ENCODE measurements around the gene GNL1. TPM values are rescaled to one million over a fixed set of nuclear protein-coding genes. Genes with fewer than 3 reads are reported as not detected.
A peak's percentile ranks its signal among the peaks of the same experiment; 100 is the strongest.

The GNL1 gene
- total and polyA plus RNA-seq, 4 donors, result 52.6 to 116 (median 75.3) TPM

- WGBS, 2 donors, result 0% methylated on average over 8 of the region's 8 CpGs
- DNase-seq (no peak), ATAC-seq (ENCODE audit: low FRiP score) (no peak)
- no peaks in the 10 kb centered on the region for H3K9me3 ChIP-seq (ENCODE audit: control insufficient read depth, low read length)
- no peaks in the 10 kb centered on the region for H3K36me3 ChIP-seq (ENCODE audit: control insufficient read depth in 1 of 2, insufficient read depth in 2 of 2, low read length in 1 of 2)
- H3K27ac ChIP-seq (ENCODE audit: low read depth in 1 of 2, low read length in 2 of 2), result peak overlapping the region in 1 of 2 donors; percentile 25
- intact Hi-C loops (cut with DNase I), result loop anchor here (5.0 kb wide), 1 partner anchor 41 kb away; no protein-coding TSS in a partner anchor
- no peaks in the 10 kb centered on the region for H3K27me3 ChIP-seq (ENCODE audit: control insufficient read depth in 1 of 2, insufficient read depth in 2 of 2, low read length in 1 of 2)
- peak overlapping the region; percentile 46 to 82 for H3K4me3 ChIP-seq (ENCODE audit: low read length in 2 of 2)
- H3K4me1 ChIP-seq (ENCODE audit: control insufficient read depth in 1 of 2, insufficient read depth in 2 of 2, low read length in 2 of 2), result no peaks in the 10 kb centered on the region
These were observed 15.4 kb upstream of the GNL1 start for GRCh38 chr6:30571762-30572082.

- peak within 1 kb of the TSS; percentile 82 to 93 for H3K4me3 ChIP-seq (ENCODE audit: low read length in 2 of 2)
- H3K4me1 ChIP-seq (ENCODE audit: control insufficient read depth in 1 of 2, insufficient read depth in 2 of 2, low read length in 2 of 2), result no peaks in the 10 kb centered on the region
- peak; percentile 100 for ATAC-seq (ENCODE audit: low FRiP score)
- peak; percentile 99 to 100 for DNase-seq
- no peaks in the 10 kb centered on the region for H3K9me3 ChIP-seq (ENCODE audit: control insufficient read depth, low read length)
- 0% methylated on average over 59 of the region's 59 CpGs for WGBS, 2 donors
- no peaks in the 10 kb centered on the region for H3K27me3 ChIP-seq (ENCODE audit: control insufficient read depth in 1 of 2, insufficient read depth in 2 of 2, low read length in 1 of 2)
- H3K27ac ChIP-seq (ENCODE audit: low read depth in 1 of 2, low read length in 2 of 2), result peak within 1 kb of the TSS in 1 of 2 donors; percentile 97
- intact Hi-C loops (cut with DNase I), result loop anchor here (5.0 kb wide), 1 partner anchor 41 kb away; no protein-coding TSS in a partner anchor
- no peaks in the 10 kb centered on the region for H3K36me3 ChIP-seq (ENCODE audit: control insufficient read depth in 1 of 2, insufficient read depth in 2 of 2, low read length in 1 of 2)
These were observed 14.9 kb upstream of the GNL1 start, which contains the start of gene ABCF1 for GRCh38 chr6:30571075-30571761. TSS of gene ABCF1 (plus strand) at chr6:30571442. CDS start at chr6:30571488, 46 bp downstream.

DNA sequence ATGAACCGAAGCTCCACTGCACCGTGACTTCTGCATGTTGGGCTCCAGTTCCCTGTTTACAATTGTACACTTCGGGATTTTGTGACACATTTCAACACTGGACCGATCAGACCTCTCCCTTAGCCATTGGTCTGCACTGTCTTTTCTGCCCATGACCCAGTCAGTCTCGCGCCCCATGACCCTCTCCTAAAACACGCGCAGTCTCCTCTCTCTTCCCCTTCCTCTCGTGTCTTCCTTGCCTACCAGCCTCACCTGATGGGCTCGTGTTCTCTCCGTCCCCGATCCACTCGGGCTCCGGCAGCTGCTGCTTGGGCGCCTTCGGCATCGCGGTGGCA is 14.4 kb upstream of the GNL1 start:
- WGBS, 2 donors, result 0 to 1% methylated on average over 18 of the region's 18 CpGs
- intact Hi-C loops (cut with DNase I), result loop anchor here (5.0 kb wide), 1 partner anchor 42 kb away; no protein-coding TSS in a partner anchor
- no peaks in the 10 kb centered on the region for H3K4me1 ChIP-seq (ENCODE audit: control insufficient read depth in 1 of 2, insufficient read depth in 2 of 2, low read length in 2 of 2)

GRCh38 chr6:30570263-30570662 is 14.0 kb upstream of the GNL1 start:
- Histone ChIP-seq H3K36me3 (ENCODE audit: control insufficient read depth in 1 of 2, insufficient read depth in 2 of 2, low read length in 1 of 2) (no peaks in the 10 kb centered on the region), H3K4me1 (ENCODE audit: control insufficient read depth in 1 of 2, insufficient read depth in 2 of 2, low read length in 2 of 2) (no peaks in the 10 kb centered on the region), H3K4me3 (ENCODE audit: low read length in 2 of 2) (peak overlapping the region in 1 of 2 donors; percentile 93), H3K9me3 (ENCODE audit: control insufficient read depth, low read length) (no peaks in the 10 kb centered on the region), H3K27me3 (ENCODE audit: control insufficient read depth in 1 of 2, insufficient read depth in 2 of 2, low read length in 1 of 2) (no peaks in the 10 kb centered on the region), H3K27ac (ENCODE audit: low read depth in 1 of 2, low read length in 2 of 2) (no peak overlapping the region)
- 75 to 85% methylated on average over 1 of the region's 1 CpG for WGBS, 2 donors
- DNase-seq (no peak), ATAC-seq (ENCODE audit: low FRiP score) (no peak)
- intact Hi-C loops (cut with DNase I), result loop anchor here (5.0 kb wide), 1 partner anchor 42 kb away; no protein-coding TSS in a partner anchor

More for the DNA sequence above, 14.4 kb upstream of the GNL1 start:
- DNase-seq (no peak), ATAC-seq (ENCODE audit: low FRiP score) (peak; percentile 24)
- no peaks in the 10 kb centered on the region for H3K36me3 ChIP-seq (ENCODE audit: control insufficient read depth in 1 of 2, insufficient read depth in 2 of 2, low read length in 1 of 2)
- no peaks in the 10 kb centered on the region for H3K27me3 ChIP-seq (ENCODE audit: control insufficient read depth in 1 of 2, insufficient read depth in 2 of 2, low read length in 1 of 2)
- peak overlapping the region; percentile 41 to 93 for H3K4me3 ChIP-seq (ENCODE audit: low read length in 2 of 2)
- peak overlapping the region in 1 of 2 donors; percentile 97 for H3K27ac ChIP-seq (ENCODE audit: low read depth in 1 of 2, low read length in 2 of 2)
- H3K9me3 ChIP-seq (ENCODE audit: control insufficient read depth, low read length), result no peaks in the 10 kb centered on the region

DNA sequence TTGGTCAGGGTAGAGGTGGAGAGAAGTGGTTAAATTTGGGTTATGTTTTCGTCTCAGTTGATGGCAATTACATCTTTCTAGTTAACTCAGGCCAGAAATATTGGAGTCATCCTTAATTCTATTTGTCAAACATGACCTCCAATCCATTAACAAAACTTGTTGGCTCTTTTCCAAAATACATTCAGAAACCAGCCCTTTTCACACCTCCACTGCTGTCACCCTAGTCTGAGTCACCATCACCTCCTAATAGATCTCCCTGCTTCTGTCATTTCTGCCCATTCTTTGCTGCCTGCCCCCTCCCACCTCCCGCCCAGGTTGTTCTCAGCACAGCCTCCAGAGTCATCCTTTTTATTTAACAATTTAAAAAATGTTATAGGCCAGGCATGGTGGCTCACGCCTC is 12.0 kb upstream of the GNL1 start:
- no peak overlapping the region for H3K27ac ChIP-seq (ENCODE audit: low read depth in 1 of 2, low read length in 2 of 2)
- H3K4me3 ChIP-seq (ENCODE audit: low read length in 2 of 2), result no peak overlapping the region
- no peak for DNase-seq
- intact Hi-C loops (cut with DNase I), result no loop called here
- H3K36me3 ChIP-seq (ENCODE audit: control insufficient read depth in 1 of 2, insufficient read depth in 2 of 2, low read length in 1 of 2), result no peaks in the 10 kb centered on the region
- no peaks in the 10 kb centered on the region for H3K9me3 ChIP-seq (ENCODE audit: control insufficient read depth, low read length)
- WGBS, 2 donors, result 74 to 80% methylated on average over 3 of the region's 3 CpGs
- H3K4me1 ChIP-seq (ENCODE audit: control insufficient read depth in 1 of 2, insufficient read depth in 2 of 2, low read length in 2 of 2), result no peaks in the 10 kb centered on the region
- no peak for ATAC-seq (ENCODE audit: low FRiP score)
- no peaks in the 10 kb centered on the region for H3K27me3 ChIP-seq (ENCODE audit: control insufficient read depth in 1 of 2, insufficient read depth in 2 of 2, low read length in 1 of 2)

GRCh38 chr6:30565772-30566171 is 9.5 kb upstream of the GNL1 start:
- no peak for DNase-seq
- H3K9me3 ChIP-seq (ENCODE audit: control insufficient read depth, low read length), result no peaks in the 10 kb centered on the region
- H3K4me1 ChIP-seq (ENCODE audit: control insufficient read depth in 1 of 2, insufficient read depth in 2 of 2, low read length in 2 of 2), result no peaks in the 10 kb centered on the region
- H3K4me3 ChIP-seq (ENCODE audit: low read length in 2 of 2), result no peak overlapping the region
- no peaks in the 10 kb centered on the region for H3K27me3 ChIP-seq (ENCODE audit: control insufficient read depth in 1 of 2, insufficient read depth in 2 of 2, low read length in 1 of 2)
- intact Hi-C loops (cut with DNase I), result no loop called here
- no peaks in the 10 kb centered on the region for H3K36me3 ChIP-seq (ENCODE audit: control insufficient read depth in 1 of 2, insufficient read depth in 2 of 2, low read length in 1 of 2)
- no peak for ATAC-seq (ENCODE audit: low FRiP score)
- no peak overlapping the region for H3K27ac ChIP-seq (ENCODE audit: low read depth in 1 of 2, low read length in 2 of 2)

GRCh38 chr6:30564114-30564513 is 7.8 kb upstream of the GNL1 start:
- intact Hi-C loops (cut with DNase I), result no loop called here
- no peak overlapping the region for H3K27ac ChIP-seq (ENCODE audit: low read depth in 1 of 2, low read length in 2 of 2)
- 93 to 96% methylated on average over 1 of the region's 1 CpG for WGBS, 2 donors
- no peak overlapping the region for H3K4me3 ChIP-seq (ENCODE audit: low read length in 2 of 2)
- ATAC-seq (ENCODE audit: low FRiP score) (no peak), DNase-seq (no peak)
- H3K4me1 ChIP-seq (ENCODE audit: control insufficient read depth in 1 of 2, insufficient read depth in 2 of 2, low read length in 2 of 2), result no peaks in the 10 kb centered on the region
- H3K27me3 ChIP-seq (ENCODE audit: control insufficient read depth in 1 of 2, insufficient read depth in 2 of 2, low read length in 1 of 2), result no peaks in the 10 kb centered on the region
- H3K9me3 ChIP-seq (ENCODE audit: control insufficient read depth, low read length), result no peaks in the 10 kb centered on the region
- H3K36me3 ChIP-seq (ENCODE audit: control insufficient read depth in 1 of 2, insufficient read depth in 2 of 2, low read length in 1 of 2), result no peaks in the 10 kb centered on the region

DNA sequence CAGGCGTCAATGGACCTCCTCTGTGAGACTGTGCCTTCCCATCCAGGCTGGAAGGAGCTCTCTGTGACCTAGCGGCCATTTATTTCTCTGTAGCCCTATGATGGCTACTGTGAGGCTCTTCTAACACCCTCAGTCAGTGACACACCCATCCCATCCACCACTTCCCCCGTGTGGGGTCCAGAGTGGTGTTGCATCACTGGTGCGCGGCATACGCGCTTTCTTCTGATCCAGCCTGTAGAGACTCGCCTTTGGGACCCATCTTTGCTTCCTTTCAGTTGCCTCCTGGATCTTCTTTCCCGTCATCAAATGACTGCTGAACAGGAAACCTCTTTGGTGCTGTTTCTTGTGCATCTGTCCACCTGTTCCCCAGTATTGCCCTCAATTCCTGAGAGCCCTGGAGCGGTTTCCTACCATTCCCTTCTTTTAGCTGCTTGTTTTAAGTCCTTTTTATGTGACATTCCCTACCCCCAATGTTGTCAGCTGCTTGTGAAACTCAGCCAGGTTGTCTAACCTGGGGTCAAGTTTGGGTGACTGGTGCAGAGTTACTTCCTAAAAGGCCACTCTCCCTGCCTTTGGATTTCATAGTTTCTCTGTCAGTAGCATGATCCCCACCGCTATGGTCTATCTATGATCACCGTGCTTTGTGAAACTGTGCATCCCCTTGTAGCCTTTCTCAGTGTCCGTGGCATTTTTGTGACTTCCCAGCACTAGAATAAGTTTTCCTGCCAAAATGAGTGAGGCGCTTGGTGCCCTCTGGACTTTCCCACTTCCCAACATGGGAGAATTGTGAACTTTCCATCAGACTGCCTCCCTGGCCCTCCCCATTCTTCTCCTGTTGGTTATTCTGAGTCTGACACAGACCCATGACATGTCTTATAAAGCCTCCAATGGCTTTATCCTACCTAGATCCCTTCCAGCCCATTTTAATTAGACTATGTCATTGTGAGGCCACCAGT is 6.5 kb upstream of the GNL1 start:
- ATAC-seq (ENCODE audit: low FRiP score), result no peak
- Histone ChIP-seq H3K4me3 (ENCODE audit: low read length in 2 of 2) (no peak overlapping the region), H3K9me3 (ENCODE audit: control insufficient read depth, low read length) (no peaks in the 10 kb centered on the region), H3K4me1 (ENCODE audit: control insufficient read depth in 1 of 2, insufficient read depth in 2 of 2, low read length in 2 of 2) (no peaks in the 10 kb centered on the region), H3K36me3 (ENCODE audit: control insufficient read depth in 1 of 2, insufficient read depth in 2 of 2, low read length in 1 of 2) (no peaks in the 10 kb centered on the region), H3K27ac (ENCODE audit: low read depth in 1 of 2, low read length in 2 of 2) (no peak overlapping the region), H3K27me3 (ENCODE audit: control insufficient read depth in 1 of 2, insufficient read depth in 2 of 2, low read length in 1 of 2) (no peaks in the 10 kb centered on the region)
- DNase-seq, result no peak
- intact Hi-C loops (cut with DNase I), result no loop called here
- 92 to 93% methylated on average over 14 of the region's 14 CpGs for WGBS, 2 donors
